Measurements from ENCODE around the gene NUP93.

The NUP93 gene

GRCh38 chr16:56783344-56783743 is 53.4 kb downstream of the NUP93 start:
- TF ChIP-seq ZNF140 (tag by site-specific recombination; IDR thresholded peaks at IDR 0.05) (no peak), ZSCAN23 (tag by site-specific recombination; IDR thresholded peaks at IDR 0.05) (no peak), ZNF138 (tag by site-specific recombination; IDR thresholded peaks at IDR 0.05; ENCODE audit: borderline replicate concordance) (no peak), ZNF639 (tag by site-specific recombination; IDR thresholded peaks at IDR 0.05) (no peak), ZNF26 (tag by site-specific recombination; IDR thresholded peaks at IDR 0.05) (no peak), ZNF221 (tag by site-specific recombination; IDR thresholded peaks at IDR 0.05; ENCODE audit: borderline replicate concordance) (no peak), ZFHX2 (tag by site-specific recombination; conservative IDR thresholded peaks at IDR 0.05) (no peak)
- ChIA-PET CTCF (interaction anchor here (1.2 kb wide), 2 partner anchors 10 kb away, joined by 3 to 7 read pairs; no protein-coding TSS in a partner anchor), POLR2A (no interaction called here)
- Histone ChIP-seq H3K9me3 (ENCODE audit: control insufficient read depth, insufficient read depth, low read depth, low read length) (no peaks in the 10 kb centered on the region), H3K27ac (ENCODE audit: extremely low read depth, low read depth, low read length) (no peak overlapping the region), H3K4me1 (ENCODE audit: control insufficient read depth, insufficient read depth, low read length) (peaks cover 7% of the 10 kb centered on the region; the same call in 1 of the 2 replicates), H3K36me3 (ENCODE audit: control insufficient read depth in 2 of 2, insufficient read depth in 1 of 2, low read length in 2 of 2) (no peaks in the 10 kb centered on the region), H3K4me3 (ENCODE audit: low read depth, low read length) (no peak overlapping the region)

- Histone ChIP-seq H3K9me3 (ENCODE audit: control insufficient read depth, insufficient read depth, low read depth, low read length) (no peaks in the 10 kb centered on the region), H3K27ac (ENCODE audit: extremely low read depth, low read depth, low read length) (no peak overlapping the region), H3K36me3 (ENCODE audit: control insufficient read depth in 2 of 2, insufficient read depth in 1 of 2, low read length in 2 of 2) (no peaks in the 10 kb centered on the region), H3K4me1 (ENCODE audit: control insufficient read depth, insufficient read depth, low read length) (peaks cover 7% of the 10 kb centered on the region; the same call in 1 of the 2 replicates), H3K4me3 (ENCODE audit: low read depth, low read length) (no peak overlapping the region)
- TF ChIP-seq ZNF2 (tag by site-specific recombination; IDR thresholded peaks at IDR 0.05) (no peak), ZNF248 (tag by site-specific recombination; IDR thresholded peaks at IDR 0.05) (no peak), ZNF518A (tag by site-specific recombination; conservative IDR thresholded peaks at IDR 0.05; ENCODE audit: low read depth) (no peak), KLF10 (tag by site-specific recombination; IDR thresholded peaks at IDR 0.05) (no peak), ZNF510 (tag by site-specific recombination; IDR thresholded peaks at IDR 0.05; ENCODE audit: insufficient replicate concordance) (no peak), GFI1B (tag by site-specific recombination; IDR thresholded peaks at IDR 0.05) (no peak), ZNF837 (tag by site-specific recombination; IDR thresholded peaks at IDR 0.05) (no peak), GLI2 (tag by site-specific recombination; IDR thresholded peaks at IDR 0.05; ENCODE audit: borderline replicate concordance, low read depth) (no peak), ZNF302 (tag by site-specific recombination; IDR thresholded peaks at IDR 0.05; ENCODE audit: low read depth) (no peak), KLF9 (tag by site-specific recombination; IDR thresholded peaks at IDR 0.05; ENCODE audit: low read depth) (no peak), REPIN1 (tag by site-specific recombination; IDR thresholded peaks at IDR 0.05; ENCODE audit: low read depth) (no peak), ZNF202 (tag by site-specific recombination; IDR thresholded peaks at IDR 0.05; ENCODE audit: borderline replicate concordance) (no peak), ZBTB26 (tag by site-specific recombination; optimal IDR thresholded peaks at IDR 0.05) (no peak), SETDB1 (IDR thresholded peaks at IDR 0.05; ENCODE audit: insufficient read length, low read length) (no peak), ZNF529 (tag by site-specific recombination; IDR thresholded peaks at IDR 0.05; ENCODE audit: insufficient replicate concordance) (no peak), ATF2 (tag by site-specific recombination; IDR thresholded peaks at IDR 0.05; ENCODE audit: low read depth) (no peak)
- ChIA-PET POLR2A (no interaction called here), CTCF (interaction anchor here (0.6 to 1.6 kb wide), 3 partner anchors 9 to 166 kb away, joined by 3 to 6 read pairs (median 3); no protein-coding TSS in a partner anchor)
These were observed 55.4 kb downstream of the NUP93 start for GRCh38 chr16:56785317-56785716.

All from HEK293 (cell line).